Fibroblast of skin of scalp (primary cell): ENCODE results near the gene ALPP.
"Not testable (repeated sequence)": the region's sequence is repeated elsewhere in the genome, so short reads cannot be mapped to it uniquely, and the experiment has no call there.

Experiments used
- DNase-seq: peaks from one replicate; pipeline ENCODE4 v3.0.0-alpha.2; 2013

Gene ALPP

DNA sequence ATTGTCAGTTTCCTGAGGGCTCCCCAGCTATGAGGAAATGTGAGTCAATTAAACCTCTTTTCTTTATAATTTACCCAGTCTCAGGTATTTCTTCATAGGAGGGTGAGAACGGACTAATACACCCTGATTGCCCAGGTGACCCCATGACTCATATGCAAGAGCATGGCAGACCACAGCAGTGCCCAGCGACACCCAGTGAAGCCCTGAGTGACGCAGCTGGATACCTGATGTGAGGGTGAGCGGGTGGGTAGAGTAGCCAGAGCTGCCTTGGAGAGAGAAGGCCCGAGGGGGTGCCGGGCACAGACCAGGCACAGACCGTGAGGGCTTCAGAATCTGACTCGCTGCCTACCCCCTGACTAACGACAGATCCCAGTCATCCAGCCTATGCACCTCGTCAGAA, 43.5 kb downstream of the ALPP start:
- DNase-seq = no peak

DNA sequence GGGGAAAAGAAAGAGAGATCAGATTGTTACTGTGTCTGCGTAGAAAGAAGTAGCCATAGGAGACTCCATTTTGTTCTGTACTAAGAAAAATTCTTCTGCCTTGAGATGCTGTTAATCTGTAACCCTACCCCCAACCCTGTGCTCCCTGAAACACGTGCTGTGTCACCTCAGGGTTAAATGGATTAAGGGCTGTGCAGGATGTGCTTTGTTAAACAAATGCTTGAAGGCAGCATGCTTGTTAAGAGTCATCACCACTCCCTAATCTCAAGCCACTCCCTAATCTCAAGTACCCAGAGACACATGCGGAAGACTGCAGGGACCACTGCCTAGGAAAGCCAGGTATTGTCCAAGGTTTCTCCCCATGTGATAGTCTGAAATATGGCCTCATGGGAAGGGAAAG, 44.4 kb downstream of the ALPP start:
- not testable (repeated sequence) for DNase-seq

DNA sequence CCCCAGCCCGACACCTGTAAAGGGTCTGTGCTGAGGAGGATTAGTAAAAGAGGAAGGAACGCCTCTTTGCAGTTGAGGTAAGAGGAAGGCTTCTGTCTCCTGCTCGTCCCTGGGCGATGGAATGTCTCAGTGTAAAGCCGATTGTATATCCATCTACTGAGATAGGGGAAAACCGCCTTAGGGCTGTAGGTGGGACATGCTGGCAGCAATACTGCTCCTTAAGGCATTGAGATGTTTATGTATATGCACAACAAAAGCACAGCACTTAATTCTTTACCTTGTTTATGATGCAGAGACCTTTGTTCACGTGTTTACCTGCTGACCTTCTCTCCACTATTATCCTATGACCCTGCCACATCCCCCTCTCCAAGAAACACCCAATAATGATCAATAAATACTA, 44.9 kb downstream of the ALPP start:
- DNase-seq = not testable (repeated sequence)

DNA sequence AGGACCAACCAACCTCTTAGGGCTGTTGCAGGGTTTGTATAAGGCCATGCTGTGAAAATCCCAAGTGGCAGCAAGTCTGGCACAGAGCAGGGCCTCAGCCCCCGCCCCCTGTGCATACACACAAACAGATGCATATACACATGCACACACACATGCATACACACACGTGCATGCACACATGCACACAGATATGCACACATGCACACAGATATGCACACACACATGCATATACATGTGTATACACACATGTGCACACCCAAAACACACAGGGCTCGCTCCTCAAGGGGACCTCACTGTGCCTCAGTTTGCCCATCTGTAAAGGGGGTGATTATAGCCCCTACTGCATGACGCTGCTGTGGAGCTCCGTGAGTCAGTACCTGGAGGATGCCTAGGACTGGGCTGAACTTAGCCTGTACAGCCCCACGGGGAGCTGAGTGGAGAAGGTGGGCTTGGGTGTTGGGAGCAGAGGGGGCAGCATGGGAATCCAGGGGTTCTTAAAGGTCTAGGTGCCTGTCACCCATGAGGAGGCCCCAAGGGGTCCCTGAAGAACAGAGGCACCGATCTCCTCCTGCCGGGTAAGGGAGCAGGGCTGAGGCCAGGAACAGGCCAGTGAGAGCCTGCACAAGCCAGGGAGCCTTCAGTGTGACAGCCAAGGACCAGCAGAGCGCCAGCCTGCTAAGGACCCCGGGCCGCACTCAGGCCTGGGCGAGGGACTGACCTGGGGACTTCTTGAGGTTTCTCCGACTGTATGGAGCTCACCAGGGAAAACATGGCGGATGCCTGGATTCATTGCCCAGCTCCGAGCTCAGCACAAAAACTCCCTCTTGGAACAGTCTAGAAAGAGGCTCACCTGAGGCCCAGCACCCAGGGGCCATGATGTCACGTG, 53.4 kb downstream of the ALPP start:
- no peak for DNase-seq
